ENCODE data around the gene GAPVD1. TPM values are rescaled to one million over a fixed set of nuclear protein-coding genes. Genes with fewer than 3 reads are reported as not detected.

Gene GAPVD1
- total RNA-seq, 2 donors from 2014 or later, result 44.4 to 48.4 TPM

- no peaks in the 10 kb centered on the region for H3K9me3 ChIP-seq (ENCODE audit: control insufficient read depth, low read length)
- Mint-ChIP-seq H3K36me3 (ENCODE audit: low read depth) (no peaks in the 10 kb centered on the region), H3K4me1 (peaks cover 3% of the 10 kb centered on the region), H3K9me3 (no peaks in the 10 kb centered on the region), H3K4me3 (no peak overlapping the region), H3K27me3 (ENCODE audit: insufficient read depth) (no peaks in the 10 kb centered on the region), H3K27ac (no peak overlapping the region)
- no peaks in the 10 kb centered on the region for H3K4me1 ChIP-seq (ENCODE audit: control insufficient read depth, insufficient read depth, low read length)
- no peak overlapping the region for H3K9ac ChIP-seq (ENCODE audit: extremely low read depth, low read length, poor library complexity, severe bottlenecking)
- 90 to 92% methylated on average over 9 to 12 of the region's 12 CpGs for WGBS, 2 experiments (ENCODE audit: insufficient coverage in 1 of 2, insufficient read length in 1 of 2)
- no peak for TF ChIP-seq CTCF (conservative IDR thresholded peaks at IDR 0.05)
- H3K27me3 ChIP-seq (ENCODE audit: control insufficient read depth, insufficient read depth, low read length, poor library complexity, severe bottlenecking), result no peaks in the 10 kb centered on the region
- no peak overlapping the region for H3K27ac ChIP-seq (ENCODE audit: low read depth, low read length)
- no peak for DNase-seq
- no peak overlapping the region for H3K4me3 ChIP-seq (ENCODE audit: low read length)
- no peaks in the 10 kb centered on the region for H3K36me3 ChIP-seq (ENCODE audit: control insufficient read depth, insufficient read depth, low read length)
Measured at GRCh38 chr9:125400725-125401716, 139.4 kb downstream of the GAPVD1 start.

GRCh38 chr9:125404733-125405132 is 143.1 kb downstream of the GAPVD1 start:
- Histone ChIP-seq H3K4me3 (ENCODE audit: low read length) (no peak overlapping the region), H3K9ac (ENCODE audit: extremely low read depth, low read length, poor library complexity, severe bottlenecking) (no peak overlapping the region), H3K4me1 (ENCODE audit: control insufficient read depth, insufficient read depth, low read length) (no peaks in the 10 kb centered on the region), H3K9me3 (ENCODE audit: control insufficient read depth, low read length) (no peaks in the 10 kb centered on the region), H3K36me3 (ENCODE audit: control insufficient read depth, insufficient read depth, low read length) (no peaks in the 10 kb centered on the region), H3K27me3 (ENCODE audit: control insufficient read depth, insufficient read depth, low read length, poor library complexity, severe bottlenecking) (no peaks in the 10 kb centered on the region), H3K27ac (ENCODE audit: low read depth, low read length) (no peak overlapping the region)
- no peak overlapping the region for H3K4me3 Mint-ChIP-seq
- no peak for DNase-seq
- no peak overlapping the region for H3K27ac Mint-ChIP-seq
- TF ChIP-seq CTCF (conservative IDR thresholded peaks at IDR 0.05), result no peak
- no peaks in the 10 kb centered on the region for H3K9me3 Mint-ChIP-seq
- no peaks in the 10 kb centered on the region for H3K36me3 Mint-ChIP-seq (ENCODE audit: low read depth)
- H3K27me3 Mint-ChIP-seq (ENCODE audit: insufficient read depth), result peaks cover 21% of the 10 kb centered on the region
- 95 to 96% methylated on average over 5 to 7 of the region's 7 CpGs for WGBS, 2 experiments (ENCODE audit: insufficient coverage in 1 of 2, insufficient read length in 1 of 2)
- peaks cover 6% of the 10 kb centered on the region for H3K4me1 Mint-ChIP-seq

- H3K27ac Mint-ChIP-seq, result no peak overlapping the region
- no peaks in the 10 kb centered on the region for H3K9me3 Mint-ChIP-seq
- Histone ChIP-seq H3K4me1 (ENCODE audit: control insufficient read depth, insufficient read depth, low read length) (no peaks in the 10 kb centered on the region), H3K36me3 (ENCODE audit: control insufficient read depth, insufficient read depth, low read length) (no peaks in the 10 kb centered on the region), H3K27me3 (ENCODE audit: control insufficient read depth, insufficient read depth, low read length, poor library complexity, severe bottlenecking) (no peaks in the 10 kb centered on the region), H3K27ac (ENCODE audit: low read depth, low read length) (no peak overlapping the region), H3K9ac (ENCODE audit: extremely low read depth, low read length, poor library complexity, severe bottlenecking) (no peak overlapping the region), H3K9me3 (ENCODE audit: control insufficient read depth, low read length) (no peaks in the 10 kb centered on the region), H3K4me3 (ENCODE audit: low read length) (no peak overlapping the region)
- peaks cover 22% of the 10 kb centered on the region for H3K27me3 Mint-ChIP-seq (ENCODE audit: insufficient read depth)
- no peaks in the 10 kb centered on the region for H3K36me3 Mint-ChIP-seq (ENCODE audit: low read depth)
- 92 to 96% methylated on average over 11 to 15 of the region's 15 CpGs for WGBS, 2 experiments (ENCODE audit: insufficient coverage in 1 of 2, insufficient read length in 1 of 2)
- peaks cover 4% of the 10 kb centered on the region for H3K4me1 Mint-ChIP-seq
- no peak for DNase-seq
- H3K4me3 Mint-ChIP-seq, result no peak overlapping the region
- TF ChIP-seq CTCF (conservative IDR thresholded peaks at IDR 0.05), result no peak
Measured at GRCh38 chr9:125405938-125406809, 144.5 kb downstream of the GAPVD1 start.
